Right lobe of liver (tissue), 6 donors: ENCODE measurements around the gene ASL. TPM values are rescaled to one million over a fixed set of nuclear protein-coding genes. Genes with fewer than 3 reads are reported as not detected.
"Not testable (repeated sequence)": the region's sequence is repeated elsewhere in the genome, so short reads cannot be mapped to it uniquely, and the experiment has no call there.

Source experiments
- ATAC-seq, 4 donors: fragments of 200-7000 bp; cut with Tn5 transposase; one replicate each; pipeline ENCODE4 v1.9.1; 2020; ENCODE audit warnings: mild to moderate bottlenecking in 4 of 4, moderate library complexity in 4 of 4
- DNase-seq, 3 donors: peaks; one replicate each; pipeline ENCODE4 v3.0.0-alpha.2; 2020
- H3K27ac ChIP-seq, 3 donors: fragments of 200-600 bp; one replicate each; pipeline ENCODE4 v1.8.0; 2022
- H3K27me3 ChIP-seq, 2 donors: fragments of 200-600 bp; one replicate each; pipeline ENCODE4 v1.8.0; 2022
- H3K36me3 ChIP-seq, 4 donors: fragments of 200-600 bp; sonication (generic) in 1 of 4; one replicate each; pipeline versions ENCODE4 v1.5.1 to v1.8.0; 2017 to 2022; ENCODE audit warnings: control low read depth in 1 of 4
- H3K4me1 ChIP-seq, 4 donors: fragments of 200-600 bp; sonication (generic) in 1 of 4; one replicate each; pipeline versions ENCODE4 v1.5.1 to v1.8.0; 2017 to 2022; ENCODE audit warnings: control low read depth in 1 of 4
- H3K4me3 ChIP-seq, 3 donors: fragments of 200-600 bp; one replicate each; pipeline ENCODE4 v1.8.0; 2022
- H3K9me3 ChIP-seq, 4 donors: fragments of 200-600 bp; sonication (generic) in 1 of 4; one replicate each; pipeline versions ENCODE4 v1.5.1 to v1.8.0; 2017 to 2022; ENCODE audit warnings: control low read depth in 1 of 4
- CTCF ChIP-seq, 4 donors: fragments of 200-600 bp in 3 of 4; fragments of 450-650 bp in 1 of 4; IDR thresholded peaks; one replicate each; pipeline versions ENCODE4 v1.5.1 to v1.8.0; 2016 to 2022; ENCODE audit warnings: antibody characterized with exemption in 4 of 4, mild to moderate bottlenecking in 2 of 4
- POLR2A ChIP-seq: fragments of 450-650 bp; IDR thresholded peaks from one replicate; pipeline ENCODE4 v1.6.1; 2017; ENCODE audit warnings: antibody characterized with exemption, mild to moderate bottlenecking
- WGBS: methylation state at CpG from one replicate; pipeline ENCODE4 v1.1.6; 2018; ENCODE audit warnings: low coverage, low lambda C conversion rate; ENCODE audit not compliant: insufficient coverage; ENCODE audit errors: missing lambda C conversion rate; 5-methylcytosine and 5-hydroxymethylcytosine counted together
- intact Hi-C, 2 donors: fragments of 100-400 bp; cut with DNase I; formaldehyde crosslinking; loops; one replicate each; pipeline versions ENCODE4 v1.11.2 to v1.14.1; 2022
- long read RNA-seq: library from polyadenylated mRNA; unstranded; transcript quantifications from one replicate; pipeline ENCODE4 v2.0.0, GENCODE V29; 2019
- total RNA-seq, 6 experiments: library from RNA; depleted of rRNA in 2 of 6; stranded (reverse); fragments of >200 nt in 2 of 6; fragmentation: NEBNext Ultra II Directional in 3 of 6; extraction: Animal tissue kit (Norgen Biotek cat#: 25700) in 3 of 6; gene quantifications; one replicate each; pipeline versions ENCODE4 v1.1.0 to v1.2.4, GENCODE V29; 2016 to 2023
- donor health status: DM: no; HTN: yes; CAD: no.
- donor health status: DM: no; HTN: no; CAD: no.
- donor health status: DM: no; HTN: no; CAD: no.
- donor health status: DM: no; HTN: yes; CAD: no.
- donor health status: DM: no; HTN: yes; CAD: no.

Gene ASL
- 100 to 1,000 TPM; 161 to 356 (median 220) TPM for total RNA-seq
- long read RNA-seq, transcript ASL-205 (16 exons, 1,622 nt) = minor isoform, 12 of 134 reads
- long read RNA-seq, transcript ASL-201 (17 exons, 2,143 nt) = major isoform, 14 of 134 reads
- long read RNA-seq, partial matches to known transcripts = 102 of 134 reads
- long read RNA-seq, other reads (novel, unspliced or antisense) = 5 of 134 reads

GRCh38 chr7:66075590-66076461 lies at the start of gene ASL:
ASL (plus strand) TSS chr7:66075819; CDS start chr7:66076082, 263 bp downstream.
- WGBS = 0% methylated on average over 9 of the region's 67 CpGs
- Histone ChIP-seq H3K36me3 (peaks cover 0 to 16% (median 6%) of the 10 kb centered on the region in 4 donors), H3K27me3 (no peaks in the 10 kb centered on the region), H3K9me3 (no peaks in the 10 kb centered on the region), H3K4me1 (peaks cover 0 to 22% (median 0%) of the 10 kb centered on the region in 4 donors), H3K27ac (peak within 1 kb of the TSS; percentile 59 to 99 (median 99)), H3K4me3 (peak within 1 kb of the TSS; percentile 50 to 99 (median 87))
- ATAC-seq (peak; percentile 88 to 95 (median 90)), DNase-seq (peak; percentile 97 to 98 (median 98))
- TF ChIP-seq POLR2A (peak; percentile 94), CTCF (IDR thresholded peaks at IDR 0.05) (no peak)
- intact Hi-C loops = no loop called here

- H3K4me1 ChIP-seq, H3K27me3 ChIP-seq, H3K36me3 ChIP-seq, H3K9me3 ChIP-seq, DNase-seq, H3K4me3 ChIP-seq, ATAC-seq, H3K27ac ChIP-seq, intact Hi-C loops: not testable (repeated sequence)
- WGBS = 30% methylated on average over 3 of the region's 3 CpGs
Measured at GRCh38 chr7:66028342-66028741, 47.3 kb upstream of the ASL start.

DNA sequence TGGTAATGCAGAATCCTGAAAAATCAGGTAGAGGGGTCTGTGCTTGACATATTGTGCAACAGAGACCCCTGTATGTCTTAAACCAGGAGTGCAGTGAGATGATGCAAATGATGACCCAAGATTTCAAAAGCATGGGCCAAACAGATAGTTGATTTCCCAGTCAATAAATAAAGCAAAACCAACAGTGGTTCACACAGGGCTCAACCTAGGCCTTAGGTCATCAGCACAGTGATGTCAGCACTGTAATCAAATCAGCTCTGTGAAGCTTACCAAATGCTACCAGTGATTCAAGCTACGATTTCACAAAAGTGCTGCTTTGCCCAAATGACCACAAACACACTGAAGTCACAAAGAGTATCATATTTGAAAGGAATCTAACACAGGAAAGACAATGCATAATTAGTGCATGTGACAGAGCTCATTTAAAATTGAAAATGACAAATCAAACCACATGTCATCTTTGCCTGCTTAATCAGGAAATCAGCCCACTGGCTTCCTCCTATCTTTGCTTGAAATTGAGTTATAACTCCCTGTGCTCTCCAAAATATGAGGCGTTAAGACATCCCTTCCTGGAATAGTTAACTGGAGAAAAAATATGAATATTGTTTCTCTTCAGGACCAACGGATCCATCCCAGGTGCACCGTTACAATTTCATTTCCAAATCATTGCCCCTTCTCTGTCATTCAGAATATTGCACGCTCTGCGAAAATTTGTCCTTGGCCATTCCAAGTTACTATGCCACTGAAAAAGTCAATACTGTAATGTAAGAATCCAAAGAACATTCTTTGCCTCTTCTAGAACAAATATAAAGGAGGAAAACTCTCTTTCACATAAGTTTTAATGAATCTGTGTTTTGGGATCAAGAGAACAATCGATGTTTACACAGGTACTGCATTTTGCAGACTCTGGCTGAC lies 41.9 kb upstream of the ASL start:
- Histone ChIP-seq H3K36me3 (no peaks in the 10 kb centered on the region), H3K4me3 (no peak overlapping the region), H3K9me3 (no peaks in the 10 kb centered on the region), H3K4me1 (peaks cover 0 to 42% (median 13%) of the 10 kb centered on the region in 4 donors), H3K27me3 (no peaks in the 10 kb centered on the region), H3K27ac (peak overlapping the region in 2 of 3 donors; percentile 94 to 98)
- WGBS = 32% methylated on average over 7 of the region's 7 CpGs
- TF ChIP-seq POLR2A (no peak), CTCF (IDR thresholded peaks at IDR 0.05) (no peak)
- peak; percentile 66 to 88 (median 79) for ATAC-seq
- intact Hi-C loops = no loop called here
- DNase-seq = peak in 1 of 3 donors; percentile 69

DNA sequence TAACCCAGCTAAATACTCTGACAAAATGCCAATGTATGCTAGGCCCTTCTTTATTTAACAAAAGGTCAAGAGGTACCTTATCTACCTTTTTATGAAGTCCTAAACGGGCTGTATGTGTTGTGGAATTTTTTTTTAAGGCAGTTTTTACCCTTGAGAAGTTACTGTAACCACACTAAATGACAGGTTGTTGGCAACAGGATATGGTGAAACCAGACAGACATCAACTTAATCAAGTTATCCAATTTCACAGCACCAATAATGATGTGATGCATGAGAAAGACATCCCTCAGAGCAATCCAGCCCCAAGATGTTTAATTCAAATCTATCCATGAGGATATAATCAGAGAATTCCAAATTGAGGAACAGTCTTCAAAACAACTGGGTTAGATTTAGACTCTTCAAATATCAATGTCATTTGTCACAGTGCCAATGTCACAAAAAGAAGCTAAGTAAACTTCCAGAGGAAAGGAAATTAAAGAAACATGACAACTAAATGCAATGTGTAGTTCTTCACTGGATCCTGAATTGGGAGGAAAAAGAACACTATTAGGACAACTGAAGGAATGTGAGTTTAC lies 41.1 kb upstream of the ASL start:
- 18% methylated on average over 1 of the region's 1 CpG for WGBS
- DNase-seq, intact Hi-C loops, H3K4me3 ChIP-seq, H3K9me3 ChIP-seq, H3K27me3 ChIP-seq, H3K36me3 ChIP-seq: not testable (repeated sequence)
- Histone ChIP-seq H3K4me1 (peaks cover 0 to 42% (median 13%) of the 10 kb centered on the region in 4 donors), H3K27ac (peak overlapping the region in 2 of 3 donors; percentile 94 to 98)
- peak in 1 of 4 donors; percentile 1 for ATAC-seq

GRCh38 chr7:66036382-66036781 lies 39.2 kb upstream of the ASL start:
- H3K27ac ChIP-seq = peak overlapping the region; percentile 13 to 98 (median 94)
- no peak for DNase-seq
- intact Hi-C loops = no loop called here

More at GRCh38 chr7:66036382-66036781, 39.2 kb upstream of the ASL start:
- TF ChIP-seq CTCF (IDR thresholded peaks at IDR 0.05) = no peak
- no peak for TF ChIP-seq POLR2A
- H3K36me3 ChIP-seq = no peaks in the 10 kb centered on the region
- 26% methylated on average over 3 of the region's 3 CpGs for WGBS
- H3K9me3 ChIP-seq = no peaks in the 10 kb centered on the region
- peak; percentile 5 to 36 (median 10) for ATAC-seq
- H3K4me3 ChIP-seq = no peak overlapping the region
- H3K27me3 ChIP-seq = no peaks in the 10 kb centered on the region
- H3K4me1 ChIP-seq = peaks cover 0 to 42% (median 13%) of the 10 kb centered on the region in 4 donors
